Activated T-cell treated with anti-CD3 and anti-CD28 coated beads, Interleukin-2, amount 50 U/mL, for 4 hours (primary cell): ENCODE measurements around the gene TOMM20. TPM values are rescaled to one million over a fixed set of nuclear protein-coding genes. Genes with fewer than 3 reads are reported as not detected.
A peak's percentile ranks its signal among the peaks of the same experiment; 100 is the strongest.
"Not testable (repeated sequence)": the region's sequence is repeated elsewhere in the genome, so short reads cannot be mapped to it uniquely, and the experiment has no call there.

ENCODE experiments used
- ATAC-seq, 2 donors: fragments of 200-7000 bp; cut with Tn5 transposase; one replicate each; pipeline ENCODE4 v1.10.0; 2021
- DNase-seq: peaks from one replicate; pipeline ENCODE4 v3.0.0-alpha.2; 2020
- H3K27me3 Mint-ChIP-seq: one replicate; pipeline ENCODE4 v1.8.0; 2021; ENCODE audit warnings: low read depth, mixed read lengths
- H3K36me3 Mint-ChIP-seq: one replicate; pipeline ENCODE4 v1.8.0; 2022; ENCODE audit warnings: mixed read lengths; ENCODE audit not compliant: insufficient read depth
- H3K4me1 Mint-ChIP-seq: one replicate; pipeline ENCODE4 v1.8.0; 2021; ENCODE audit warnings: low read depth, mixed read lengths
- H3K4me3 Mint-ChIP-seq: one replicate; pipeline ENCODE4 v1.8.0; 2021; ENCODE audit warnings: mild to moderate bottlenecking, moderate library complexity, mixed read lengths
- H3K9me3 Mint-ChIP-seq: one replicate; pipeline ENCODE4 v1.8.0; 2021; ENCODE audit warnings: mixed read lengths
- total RNA-seq, 3 donors: library from RNA; stranded (reverse); gene quantifications; one replicate each; pipeline ENCODE4 v1.2.1, GENCODE V29; 2021

Gene TOMM20
- total RNA-seq, 3 donors from 2014 or later, result 154 to 173 (median 172) TPM

GRCh38 chr1:235074523-235075047 lies 54.1 kb downstream of the TOMM20 start:
- ATAC-seq (peak; percentile 79 to 80), DNase-seq (peak; percentile 54)
- no peaks in the 10 kb centered on the region for H3K27me3 Mint-ChIP-seq
- peaks cover 26% of the 10 kb centered on the region for H3K4me1 Mint-ChIP-seq
- H3K36me3 Mint-ChIP-seq, result no peaks in the 10 kb centered on the region
- no peaks in the 10 kb centered on the region for H3K9me3 Mint-ChIP-seq
- peak overlapping the region; percentile 71 for H3K4me3 Mint-ChIP-seq

DNA sequence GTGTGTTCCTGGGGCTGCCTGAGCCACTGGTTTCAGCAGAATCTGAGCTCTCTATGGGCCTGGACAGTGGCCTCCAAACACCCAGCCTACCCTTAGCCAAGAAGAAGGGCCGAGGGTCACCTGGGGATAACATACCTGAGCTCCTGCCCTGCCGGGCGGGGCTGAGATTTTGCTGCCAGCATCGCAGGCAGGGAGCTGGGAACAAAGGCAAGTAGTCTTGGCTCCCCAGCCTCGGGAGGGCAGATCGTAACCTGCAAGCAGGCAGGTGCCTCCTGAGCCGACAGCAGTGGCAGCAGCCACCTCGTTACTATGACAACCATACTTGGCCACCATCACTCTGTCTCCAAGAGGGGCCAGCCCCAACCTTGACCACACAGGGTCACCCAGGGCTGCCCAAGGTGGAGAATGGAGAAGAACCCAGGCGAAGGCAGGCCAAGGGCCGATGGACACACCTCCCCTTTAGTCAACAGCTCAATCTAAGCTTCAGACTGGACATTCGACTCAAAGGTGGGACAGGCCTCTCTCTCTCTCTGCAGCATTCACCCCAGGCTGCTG lies 54.6 kb downstream of the TOMM20 start:
- H3K4me3 Mint-ChIP-seq, result no peak overlapping the region
- H3K9me3 Mint-ChIP-seq, result no peaks in the 10 kb centered on the region
- DNase-seq, result no peak
- no peak for ATAC-seq
- no peaks in the 10 kb centered on the region for H3K27me3 Mint-ChIP-seq
- H3K4me1 Mint-ChIP-seq, result peaks cover 26% of the 10 kb centered on the region
- H3K36me3 Mint-ChIP-seq, result no peaks in the 10 kb centered on the region

DNA sequence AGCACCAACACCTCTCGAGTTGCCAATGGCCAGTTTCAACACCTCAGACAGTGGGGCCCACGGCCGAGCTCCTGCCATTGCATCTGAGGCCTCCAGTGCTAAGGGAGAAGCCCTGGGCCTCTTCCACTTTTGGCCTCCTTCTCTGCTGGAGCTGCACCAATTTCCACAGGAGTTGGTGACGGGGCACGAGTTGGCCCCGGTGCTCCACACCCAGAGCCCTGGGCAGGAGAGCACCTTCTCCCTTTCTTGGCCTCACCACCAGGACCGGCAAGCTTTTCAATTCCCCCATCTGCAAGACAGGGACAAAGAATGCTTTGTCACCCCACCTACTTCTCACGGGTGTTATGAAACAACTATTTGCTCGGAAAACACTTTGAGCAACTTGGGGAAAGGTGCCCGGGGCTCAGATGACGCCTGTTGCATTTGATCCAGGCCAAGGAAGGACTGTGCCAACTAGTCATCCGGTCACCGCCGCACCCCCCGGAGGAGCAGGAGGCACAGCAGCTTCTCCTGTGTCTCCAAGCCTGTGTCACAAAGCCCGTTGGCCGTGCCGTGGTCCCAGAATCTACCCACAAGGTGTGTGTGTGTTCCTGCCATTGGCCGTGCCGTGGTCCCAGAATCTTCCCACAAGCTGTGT lies 55.2 kb downstream of the TOMM20 start:
- ATAC-seq, result no peak
- Mint-ChIP-seq H3K4me3 (no peak overlapping the region), H3K4me1 (peaks cover 26% of the 10 kb centered on the region)

DNA sequence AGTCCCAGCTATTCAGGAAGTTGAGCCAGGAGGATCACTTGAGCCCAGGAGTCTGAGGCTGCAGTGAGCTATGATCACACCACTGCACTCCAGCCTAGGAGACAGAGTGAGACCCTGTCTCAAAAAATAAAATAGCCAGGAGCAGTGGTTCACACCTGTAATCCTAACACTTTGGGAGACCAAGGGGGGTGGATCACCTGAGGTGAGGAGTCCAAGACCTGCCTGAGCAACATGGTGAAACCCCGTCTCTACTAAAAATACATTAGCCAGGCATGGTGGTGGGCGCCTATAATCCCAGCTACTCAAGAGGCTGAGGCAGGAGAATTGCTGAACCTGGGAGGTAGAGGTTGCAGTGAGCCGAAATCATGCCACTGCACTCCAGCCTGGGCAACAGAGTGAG lies 56.1 kb downstream of the TOMM20 start:
- not testable (repeated sequence) for H3K9me3 Mint-ChIP-seq, H3K4me3 Mint-ChIP-seq, H3K27me3 Mint-ChIP-seq, H3K36me3 Mint-ChIP-seq, DNase-seq, ATAC-seq
- H3K4me1 Mint-ChIP-seq, result peaks cover 28% of the 10 kb centered on the region

More for the DNA sequence above, 55.2 kb downstream of the TOMM20 start:
- no peaks in the 10 kb centered on the region for H3K27me3 Mint-ChIP-seq
- H3K9me3 Mint-ChIP-seq, result no peaks in the 10 kb centered on the region
- no peaks in the 10 kb centered on the region for H3K36me3 Mint-ChIP-seq
- DNase-seq, result no peak

DNA sequence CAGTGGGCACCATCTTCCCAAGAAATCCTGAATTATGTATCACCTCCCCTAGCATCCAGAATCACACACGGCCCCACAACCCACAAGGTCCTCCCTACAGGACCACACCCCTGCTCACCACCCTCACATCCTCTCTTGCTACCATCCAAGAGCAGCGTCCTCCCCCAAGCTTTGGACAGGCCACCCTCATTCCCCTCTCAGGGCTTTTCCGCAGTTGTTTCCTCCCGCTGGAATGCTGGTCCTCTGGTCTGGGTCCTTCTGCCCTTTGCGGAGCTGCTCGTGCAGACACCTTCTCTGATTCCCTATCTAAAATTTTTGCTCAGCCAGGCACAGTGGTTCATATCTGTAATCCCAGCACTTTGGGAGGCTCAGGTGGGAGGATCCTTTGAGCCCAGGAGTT lies 56.5 kb downstream of the TOMM20 start:
- Mint-ChIP-seq H3K4me3 (no peak overlapping the region), H3K36me3 (no peaks in the 10 kb centered on the region), H3K27me3 (no peaks in the 10 kb centered on the region), H3K4me1 (peaks cover 28% of the 10 kb centered on the region), H3K9me3 (no peaks in the 10 kb centered on the region)
- DNase-seq, result no peak
- ATAC-seq, result no peak

- H3K4me1 Mint-ChIP-seq, result peaks cover 20% of the 10 kb centered on the region
- H3K27me3 Mint-ChIP-seq, result no peaks in the 10 kb centered on the region
- ATAC-seq (no peak), DNase-seq (no peak)
- H3K36me3 Mint-ChIP-seq, result no peaks in the 10 kb centered on the region
- H3K4me3 Mint-ChIP-seq, result no peak overlapping the region
- no peaks in the 10 kb centered on the region for H3K9me3 Mint-ChIP-seq
Measured at GRCh38 chr1:235070819-235071218, 57.8 kb downstream of the TOMM20 start.

DNA sequence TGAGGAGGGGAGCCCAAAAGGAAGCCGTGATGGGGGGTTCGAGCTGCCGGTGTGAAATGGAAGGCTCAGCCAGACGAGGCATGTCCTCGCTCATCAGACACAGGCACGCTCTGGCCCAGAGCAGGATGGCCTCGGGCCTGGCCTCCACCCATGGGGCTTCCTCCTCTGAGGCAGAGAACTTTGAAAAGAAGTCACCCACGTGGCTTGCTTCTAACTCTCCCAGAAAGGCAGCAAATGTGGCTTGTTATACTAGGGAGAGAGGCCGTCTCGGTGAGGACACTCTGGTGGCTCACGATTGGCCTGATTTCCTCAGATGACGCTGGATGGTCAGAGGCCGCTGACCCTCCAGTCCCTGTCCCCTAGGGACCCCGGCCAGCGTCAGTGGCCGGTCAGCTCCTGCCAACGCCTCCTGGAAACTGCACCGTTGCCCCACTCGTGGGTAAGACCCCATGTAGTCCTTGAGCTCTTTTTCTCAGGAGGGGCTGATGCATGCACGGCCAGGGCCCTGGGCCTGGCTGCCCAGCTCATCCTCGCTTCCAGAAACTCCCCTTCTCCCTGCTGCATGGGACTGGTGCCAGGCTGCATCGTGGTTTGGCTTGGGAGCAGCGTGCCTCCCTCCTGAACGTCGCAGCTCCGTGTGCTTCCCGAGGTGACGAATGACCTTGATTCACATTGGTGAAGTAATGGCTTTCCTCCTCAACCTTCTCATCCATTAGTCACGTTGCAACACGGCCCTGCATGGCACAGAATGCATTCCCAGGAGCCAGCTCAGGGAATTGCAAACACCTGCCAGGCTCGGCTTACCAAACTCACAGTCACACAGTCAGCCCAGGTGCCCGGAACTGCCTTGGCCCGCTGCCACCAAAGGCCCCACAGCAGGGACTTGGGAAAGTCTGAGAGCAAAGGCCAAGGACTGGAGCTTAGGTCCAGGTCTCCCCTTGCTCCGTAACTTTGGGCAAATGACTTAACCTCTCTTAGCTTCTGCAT lies 58.8 kb downstream of the TOMM20 start:
- DNase-seq, result no peak
- no peaks in the 10 kb centered on the region for H3K9me3 Mint-ChIP-seq
- H3K27me3 Mint-ChIP-seq, result no peaks in the 10 kb centered on the region
- no peaks in the 10 kb centered on the region for H3K36me3 Mint-ChIP-seq
- no peak for ATAC-seq
- no peak overlapping the region for H3K4me3 Mint-ChIP-seq
- peaks cover 11% of the 10 kb centered on the region for H3K4me1 Mint-ChIP-seq

GRCh38 chr1:235069176-235069575 lies 59.5 kb downstream of the TOMM20 start:
- H3K4me1 Mint-ChIP-seq, result peaks cover 5% of the 10 kb centered on the region
- DNase-seq (no peak), ATAC-seq (no peak)
- no peak overlapping the region for H3K4me3 Mint-ChIP-seq
- no peaks in the 10 kb centered on the region for H3K27me3 Mint-ChIP-seq
- H3K9me3 Mint-ChIP-seq, result no peaks in the 10 kb centered on the region
- no peaks in the 10 kb centered on the region for H3K36me3 Mint-ChIP-seq

- peaks cover 8% of the 10 kb centered on the region for H3K4me1 Mint-ChIP-seq
Measured at GRCh38 chr1:235068158-235069121, 60.2 kb downstream of the TOMM20 start.

DNA sequence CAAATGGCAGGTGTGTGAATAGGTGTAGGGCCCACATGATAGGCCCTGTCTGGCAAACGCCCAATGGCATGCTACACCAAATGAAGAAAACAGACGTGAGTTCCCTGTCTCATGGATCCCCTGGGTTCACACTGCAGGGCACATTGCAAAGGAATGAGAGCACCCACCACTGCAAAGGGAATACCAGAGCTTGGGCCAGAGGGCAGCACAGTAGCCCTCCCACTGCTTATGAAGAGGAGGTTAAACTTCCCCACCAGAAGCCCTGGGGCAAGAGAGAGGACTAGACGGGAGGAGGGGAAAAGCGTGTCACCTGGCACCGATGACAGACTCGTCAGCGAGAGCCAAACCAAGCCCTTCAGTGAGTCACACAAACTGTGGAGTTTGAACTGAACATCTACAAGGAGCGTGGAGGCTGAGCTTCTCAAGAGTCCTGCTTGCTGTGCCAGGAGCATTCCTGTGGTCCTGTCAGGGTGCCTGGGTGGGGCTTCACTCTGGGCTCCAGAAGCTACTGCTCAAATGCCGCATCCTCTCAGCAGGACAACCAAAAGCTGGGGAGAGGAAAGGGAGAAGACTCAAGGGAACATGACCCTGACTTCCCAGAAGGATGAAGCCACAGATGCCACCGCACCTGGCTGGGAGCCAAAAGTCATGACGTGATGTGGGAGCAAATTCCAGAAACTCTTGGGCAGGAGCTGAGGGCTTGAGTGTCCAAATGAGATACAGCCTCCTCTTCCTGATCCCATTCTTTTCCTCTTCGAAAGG lies 61.1 kb downstream of the TOMM20 start:
- H3K4me3 Mint-ChIP-seq, result no peak overlapping the region
- ATAC-seq (peak; percentile 49 to 72), DNase-seq (no peak)
- no peaks in the 10 kb centered on the region for H3K9me3 Mint-ChIP-seq
- no peaks in the 10 kb centered on the region for H3K36me3 Mint-ChIP-seq
- H3K4me1 Mint-ChIP-seq, result peaks cover 17% of the 10 kb centered on the region
- no peaks in the 10 kb centered on the region for H3K27me3 Mint-ChIP-seq

More at GRCh38 chr1:235068158-235069121, 60.2 kb downstream of the TOMM20 start:
- no peak overlapping the region for H3K4me3 Mint-ChIP-seq
- H3K9me3 Mint-ChIP-seq, result no peaks in the 10 kb centered on the region
- H3K27me3 Mint-ChIP-seq, result no peaks in the 10 kb centered on the region
- DNase-seq, result no peak
- no peak for ATAC-seq
- H3K36me3 Mint-ChIP-seq, result no peaks in the 10 kb centered on the region

GRCh38 chr1:235063068-235063765 lies 65.4 kb downstream of the TOMM20 start:
- Mint-ChIP-seq H3K9me3 (no peaks in the 10 kb centered on the region), H3K27me3 (no peaks in the 10 kb centered on the region), H3K36me3 (no peaks in the 10 kb centered on the region), H3K4me1 (peaks cover 18% of the 10 kb centered on the region), H3K4me3 (no peak overlapping the region)
- ATAC-seq (peak in 1 of 2 donors; percentile 43), DNase-seq (no peak)

DNA sequence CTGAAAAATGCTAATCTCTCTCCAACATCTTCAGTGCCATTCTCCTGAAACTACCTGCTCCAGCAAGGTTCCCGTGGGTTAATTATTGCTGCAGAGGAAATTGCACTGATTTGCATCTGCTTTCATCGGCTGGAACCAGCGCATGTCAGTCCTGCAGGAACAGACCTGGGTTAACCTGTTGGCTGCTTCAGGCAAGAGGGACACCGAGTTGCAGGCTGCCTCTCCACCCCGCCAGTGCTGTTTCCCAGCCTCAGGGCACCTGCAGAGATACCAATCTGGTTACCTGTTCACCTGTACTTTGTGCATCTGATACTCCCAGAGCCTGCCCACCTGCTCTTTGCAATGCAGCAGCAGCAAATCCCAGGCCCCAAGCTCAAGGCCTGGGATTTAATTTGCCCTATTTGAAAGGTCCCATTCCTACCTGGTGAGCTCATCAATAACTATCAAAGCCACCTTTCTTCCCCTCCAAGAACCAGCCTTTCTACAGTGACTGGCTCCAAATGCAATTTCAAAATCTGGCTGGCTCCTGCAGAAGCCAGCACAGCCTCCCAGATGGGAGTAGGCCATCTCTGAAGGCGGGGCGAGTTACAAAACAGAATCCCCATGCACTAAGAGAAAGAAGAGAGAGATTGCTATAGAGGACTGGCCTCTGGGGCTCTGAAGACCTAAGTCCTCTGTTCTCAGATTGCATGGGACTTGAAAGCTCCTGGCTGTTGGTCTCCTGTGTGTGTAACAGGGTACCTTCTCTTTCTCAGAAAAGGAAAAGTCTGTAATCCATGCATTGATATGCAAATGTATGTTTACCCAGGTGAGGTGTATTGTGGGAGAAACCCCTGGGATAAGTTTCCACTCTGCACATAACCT lies 67.8 kb downstream of the TOMM20 start:
- Mint-ChIP-seq H3K4me3 (no peak overlapping the region), H3K36me3 (no peaks in the 10 kb centered on the region), H3K9me3 (no peaks in the 10 kb centered on the region), H3K4me1 (peaks cover 16% of the 10 kb centered on the region), H3K27me3 (no peaks in the 10 kb centered on the region)
- ATAC-seq, result no peak
- no peak for DNase-seq
